Stimulated activated CD8-positive, alpha-beta memory T cell treated with anti-CD3 and anti-CD28 coated beads, Interleukin-4, amount 100 ng/mL, for 4 hours (primary cell): ENCODE results near the gene OR6K3.
"Not testable (repeated sequence)": the region's sequence is repeated elsewhere in the genome, so short reads cannot be mapped to it uniquely, and the experiment has no call there.

Source experiments
- DNase-seq, 2 donors: peaks; one replicate each; pipeline ENCODE4 v3.0.0-alpha.2; 2020; ENCODE audit warnings: low read depth in 2 of 2, low spot score in 1 of 2

Gene OR6K3, protein sequence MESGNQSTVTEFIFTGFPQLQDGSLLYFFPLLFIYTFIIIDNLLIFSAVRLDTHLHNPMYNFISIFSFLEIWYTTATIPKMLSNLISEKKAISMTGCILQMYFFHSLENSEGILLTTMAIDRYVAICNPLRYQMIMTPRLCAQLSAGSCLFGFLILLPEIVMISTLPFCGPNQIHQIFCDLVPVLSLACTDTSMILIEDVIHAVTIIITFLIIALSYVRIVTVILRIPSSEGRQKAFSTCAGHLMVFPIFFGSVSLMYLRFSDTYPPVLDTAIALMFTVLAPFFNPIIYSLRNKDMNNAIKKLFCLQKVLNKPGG

DNA sequence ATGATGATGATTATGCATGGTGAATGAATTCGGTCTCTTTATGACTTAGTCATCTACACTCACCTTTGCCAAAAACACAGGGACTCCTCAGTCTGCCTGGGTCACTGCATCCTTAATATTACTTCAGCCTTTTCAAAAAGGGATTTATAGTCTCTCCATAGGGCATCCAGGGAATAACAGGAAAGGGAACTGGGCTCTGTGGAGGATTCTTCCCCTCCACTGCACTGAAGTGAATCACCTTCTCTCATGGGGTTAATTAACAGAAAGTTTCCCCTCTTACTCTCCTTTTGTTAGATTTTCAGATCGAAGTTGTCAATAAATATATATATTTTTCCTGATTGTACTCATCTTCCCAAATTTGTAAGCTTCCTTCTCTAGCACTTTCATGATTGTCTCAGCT is at the start of gene OR6K3:
Gene OR6K3 (minus strand): TSS at position 101 of the 400 bp plus-strand sequence. CDS start 2,605 bp downstream, outside the sequence.
- DNase-seq = no peak

- no peak for DNase-seq
Measured at GRCh38 chr1:158754420-158754819, 33.9 kb upstream of the OR6K3 start, which contains the start of gene OR6K6. TSS of gene OR6K6 (plus strand) at chr1:158754720. CDS start at chr1:158754888, 168 bp downstream.

- DNase-seq = no peak
Measured at GRCh38 chr1:158752155-158752712, 31.7 kb upstream of the OR6K3 start.

DNA sequence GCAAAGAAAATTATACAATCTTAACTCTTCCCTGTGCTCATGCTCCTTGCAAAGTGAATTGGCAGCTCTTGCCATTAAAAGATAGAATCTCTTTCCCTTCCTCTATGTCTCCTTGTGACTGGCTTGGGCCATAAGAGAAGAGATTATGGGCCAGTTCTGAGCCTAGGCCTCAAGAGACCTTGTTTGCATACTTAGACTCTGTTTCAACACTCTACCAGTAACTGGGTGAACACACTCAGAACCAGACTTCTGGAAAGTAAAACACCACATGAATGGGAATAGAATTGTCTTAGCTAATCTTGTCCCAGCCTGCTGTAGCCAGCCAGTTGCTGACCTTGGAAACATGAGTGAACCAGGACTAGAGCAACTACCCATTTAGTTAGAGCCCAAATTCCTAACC is 15.3 kb upstream of the OR6K3 start:
- DNase-seq = no peak

- DNase-seq = no peak
Measured at GRCh38 chr1:158732524-158732923, 12.0 kb upstream of the OR6K3 start.

DNA sequence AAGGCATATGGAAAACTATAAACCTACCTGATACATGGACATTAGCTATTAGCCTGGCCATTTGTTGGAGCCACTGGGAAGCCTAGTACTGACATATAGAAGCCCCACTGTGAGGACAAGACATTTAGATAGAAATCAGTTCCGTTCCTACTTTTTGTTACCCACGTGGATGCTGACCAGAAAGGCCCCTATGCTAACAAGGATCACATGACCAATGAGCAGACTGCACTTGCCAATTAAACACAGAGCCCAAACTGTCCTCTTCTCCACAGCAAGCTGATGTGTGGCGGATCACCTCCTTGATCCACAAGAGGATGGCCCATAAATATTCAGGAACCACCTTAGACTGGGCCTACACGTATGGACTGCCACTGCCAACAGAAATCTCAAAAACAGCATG is 11.2 kb upstream of the OR6K3 start:
- no peak for DNase-seq

DNA sequence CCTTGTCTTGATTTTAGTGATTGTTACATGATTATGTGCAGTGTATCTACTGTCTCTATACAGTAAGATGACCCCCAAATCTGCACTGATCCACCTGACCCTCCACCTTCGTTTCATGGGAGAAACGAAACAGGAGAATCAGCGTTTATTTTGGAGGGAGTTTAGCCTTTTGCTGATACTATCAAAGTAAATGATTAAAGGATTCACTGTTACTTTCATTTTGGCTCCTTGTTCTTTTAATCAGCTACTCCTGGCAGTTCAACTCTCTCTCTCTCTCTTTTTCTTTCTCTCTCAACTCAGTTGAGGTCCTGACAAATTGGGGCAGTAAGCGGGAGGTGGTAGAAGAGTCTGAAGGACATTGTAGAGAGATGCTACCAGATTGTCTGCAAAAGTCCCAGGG is 9.9 kb upstream of the OR6K3 start:
- DNase-seq = no peak

DNA sequence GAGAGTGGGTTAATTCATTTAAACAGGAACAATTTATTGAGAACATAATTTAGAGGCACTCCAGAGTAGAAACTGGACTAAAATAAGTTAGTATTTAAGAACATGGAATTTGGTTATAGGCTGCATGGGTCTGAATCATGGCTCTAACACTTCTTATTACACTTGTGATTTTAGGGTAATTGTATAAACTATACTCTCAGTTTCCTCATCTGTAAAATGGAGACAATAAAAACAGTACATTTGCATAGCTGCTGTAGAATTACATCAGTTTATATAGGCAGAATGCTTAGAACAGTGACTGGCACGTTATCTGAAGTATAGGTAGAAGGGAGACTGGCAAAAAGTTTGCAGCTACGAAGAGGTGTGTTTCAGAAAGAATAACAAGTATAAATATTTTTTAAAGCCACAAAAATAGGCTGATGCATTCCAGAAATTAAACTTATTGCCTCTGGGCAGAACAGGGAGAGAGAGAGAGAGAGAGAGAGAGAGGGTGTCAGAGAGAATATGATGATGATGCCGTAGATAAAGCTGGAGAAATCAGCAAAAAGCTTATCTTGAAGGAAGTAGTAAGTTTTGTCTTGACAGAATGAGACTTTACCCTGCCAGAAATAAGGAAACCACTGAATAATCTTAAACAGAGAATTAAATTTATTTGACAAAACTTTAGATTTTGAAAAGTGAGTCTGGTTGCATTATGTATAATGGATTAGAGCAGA is 8.1 kb upstream of the OR6K3 start:
- no peak for DNase-seq

- no peak for DNase-seq
Measured at GRCh38 chr1:158724442-158724841, 3.9 kb upstream of the OR6K3 start.

- no peak for DNase-seq
Measured at GRCh38 chr1:158719664-158720063, 856 bp downstream of the OR6K3 start.

- DNase-seq = no peak
Measured at GRCh38 chr1:158717344-158717743, 3.2 kb downstream of the OR6K3 start.

DNA sequence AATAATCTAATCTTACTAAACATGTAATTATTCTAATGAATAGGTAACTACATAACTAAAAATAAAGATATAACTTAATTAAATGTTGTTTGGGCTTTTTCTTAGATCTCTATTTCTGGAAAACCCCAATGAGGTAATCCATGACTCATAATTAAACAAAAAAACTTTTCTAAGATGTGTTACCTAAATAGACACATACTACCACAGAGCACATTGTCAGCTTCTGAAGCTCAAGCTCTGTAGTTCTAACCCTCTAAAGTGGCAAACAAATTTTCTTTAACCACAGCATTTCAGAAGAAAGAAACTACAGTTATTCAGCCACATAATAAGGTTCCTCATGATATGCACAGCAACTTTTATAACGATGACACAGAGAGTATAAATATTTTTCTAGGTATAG is 4.2 kb downstream of the OR6K3 start:
- no peak for DNase-seq

DNA sequence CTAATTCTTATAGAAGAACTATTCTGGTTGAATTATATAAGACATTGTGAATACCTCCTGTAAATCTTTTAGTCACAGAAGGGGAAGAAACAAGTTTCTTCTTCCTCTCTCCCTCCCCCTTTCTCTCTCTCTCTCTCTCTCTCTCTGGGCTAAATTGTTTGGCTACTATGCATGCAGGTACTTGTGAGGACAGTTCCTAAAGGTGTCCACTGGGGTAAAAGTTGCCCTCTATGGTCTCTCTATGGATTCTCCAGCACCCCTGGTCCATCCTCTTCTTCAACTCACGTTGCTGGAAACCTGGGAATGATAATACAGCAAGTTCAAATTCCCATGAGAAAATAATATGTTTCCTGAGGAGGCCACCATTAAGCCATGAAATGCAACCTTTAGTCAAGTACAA is 5.8 kb downstream of the OR6K3 start:
- no peak for DNase-seq

DNA sequence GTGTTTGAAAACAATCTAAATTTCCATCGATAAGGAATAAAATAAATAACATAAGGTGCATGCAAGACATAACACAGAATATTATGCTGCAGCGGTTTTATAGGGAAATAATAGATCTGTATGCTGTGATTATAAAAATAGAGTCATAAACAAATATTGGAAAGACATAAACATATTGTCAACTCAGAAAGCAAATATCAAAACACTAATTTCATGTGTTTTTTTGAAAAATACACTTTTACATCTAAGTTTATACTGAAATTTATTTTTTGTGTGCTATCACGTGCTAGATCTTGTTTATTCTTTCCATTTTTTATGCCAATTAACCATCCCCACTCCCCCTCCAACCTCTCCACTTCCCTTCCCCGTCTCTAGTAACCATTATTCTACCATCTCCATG is 9.4 kb downstream of the OR6K3 start:
- no peak for DNase-seq

- no peak for DNase-seq
Measured at GRCh38 chr1:158706096-158706495, 14.4 kb downstream of the OR6K3 start.

DNA sequence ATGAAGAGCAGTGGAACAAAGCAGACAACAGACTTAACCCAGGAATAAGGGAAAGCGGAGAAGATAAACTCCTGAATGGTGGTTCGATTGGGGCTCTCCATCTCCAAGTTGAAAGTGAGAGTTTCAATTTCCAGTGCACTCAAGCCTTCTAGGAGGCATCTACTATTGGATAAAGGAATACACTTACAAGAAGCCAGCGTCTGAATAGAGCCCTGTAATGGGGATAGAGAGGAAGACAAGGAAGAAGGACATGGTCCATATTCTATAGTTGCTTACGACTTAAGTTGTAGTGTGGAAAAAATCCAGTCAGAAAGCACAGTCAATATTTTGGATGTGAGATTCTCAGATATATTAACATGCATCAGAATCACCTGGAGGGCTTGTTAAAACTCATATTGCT is 20.0 kb downstream of the OR6K3 start, which contains the start of gene OR6K2:
Gene OR6K2 (minus strand): TSS at position 101 of the 400 bp plus-strand sequence. CDS start 0 bp downstream, at position 101.
- DNase-seq = no peak

DNA sequence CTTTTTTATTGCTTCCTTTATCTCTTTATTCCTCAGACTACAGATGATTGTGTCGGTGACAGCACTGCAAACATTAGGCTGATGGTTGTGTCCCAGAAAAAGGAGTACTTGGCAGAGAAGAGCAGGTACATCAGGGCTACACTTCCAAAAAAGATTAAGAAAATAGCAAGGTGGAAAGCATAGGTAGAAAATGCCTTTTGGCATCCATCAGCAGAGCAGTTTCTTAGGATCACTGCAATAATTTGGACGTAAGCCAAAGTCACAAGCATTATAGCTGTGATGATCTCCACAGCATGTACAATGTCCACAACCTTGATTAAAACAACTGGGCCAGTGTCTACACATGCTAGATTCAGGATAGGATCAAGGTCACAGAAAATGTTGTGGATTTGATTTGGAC is 25.9 kb downstream of the OR6K3 start:
- no peak for DNase-seq

- no peak for DNase-seq
Measured at GRCh38 chr1:158692356-158692755, 28.2 kb downstream of the OR6K3 start.

DNA sequence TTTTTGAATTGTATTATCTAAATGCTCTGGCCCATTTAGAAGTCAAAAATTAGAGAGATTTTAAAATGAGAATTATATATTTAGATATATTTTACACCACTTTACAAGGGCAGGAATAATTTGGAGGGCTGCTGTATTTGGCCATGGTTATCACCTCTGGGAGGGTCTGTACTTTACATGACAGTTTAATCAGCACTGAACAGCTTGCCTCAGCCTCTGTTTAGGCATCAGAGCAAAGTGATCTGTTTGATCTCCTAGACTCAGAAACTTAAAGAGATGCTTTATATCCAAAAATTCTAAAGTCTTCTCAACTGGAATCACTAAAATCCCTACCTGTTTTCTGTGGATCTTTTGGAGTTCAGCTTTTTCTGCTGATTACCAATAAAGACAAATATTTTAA is 28.6 kb downstream of the OR6K3 start:
- no peak for DNase-seq

- DNase-seq = not testable (repeated sequence)
Measured at GRCh38 chr1:158691149-158691548, 29.4 kb downstream of the OR6K3 start.

GRCh38 chr1:158689875-158690274 is 30.6 kb downstream of the OR6K3 start:
- no peak for DNase-seq

- no peak for DNase-seq
Measured at GRCh38 chr1:158689110-158689509, 31.4 kb downstream of the OR6K3 start.
